Measurements from ENCODE around the gene NTNG2.

Gene NTNG2

GRCh38 chr9:132183134-132183533, 21.3 kb downstream of the NTNG2 start:
- H3K27ac ChIP-seq (ENCODE audit: low read length) = no peak overlapping the region
- H3K36me3 ChIP-seq (replicated peaks; ENCODE audit: insufficient read depth, low read length) = no peaks in the 10 kb centered on the region
- no peak for DNase-seq
- TF ChIP-seq CTCF (IDR thresholded peaks at IDR 0.05; ENCODE audit: low read length) (no peak), EZH2phosphoT487 (IDR thresholded peaks at IDR 0.05; ENCODE audit: low read length) (no peak), EZH2 (optimal IDR thresholded peaks at IDR 0.05; ENCODE audit: low read depth, low read length) (no peak)
- H3K27me3 ChIP-seq (replicated peaks; ENCODE audit: insufficient read depth, low read length) = peaks cover 97% of the 10 kb centered on the region
- no peaks in the 10 kb centered on the region for H3F3A ChIP-seq (ENCODE audit: insufficient read depth, low read length)
- H3K9me2 ChIP-seq (replicated peaks; ENCODE audit: insufficient read depth, low read length) = no peaks in the 10 kb centered on the region
- H4K20me1 ChIP-seq (ENCODE audit: insufficient read depth, low read length) = no peaks in the 10 kb centered on the region
- no peak overlapping the region for H2AFZ ChIP-seq (ENCODE audit: low read length)
- H3K4me3 ChIP-seq (ENCODE audit: low read length) = no peak overlapping the region
- H3K9ac ChIP-seq (ENCODE audit: low read length) = no peak overlapping the region
- H3K4me1 ChIP-seq (ENCODE audit: low read length) = no peaks in the 10 kb centered on the region
- no peaks in the 10 kb centered on the region for H3K79me2 ChIP-seq (ENCODE audit: low read length)
- no peaks in the 10 kb centered on the region for H3K9me3 ChIP-seq (replicated peaks; ENCODE audit: insufficient read depth, low read length)
- H3K4me2 ChIP-seq (ENCODE audit: low read depth, low read length) = no peak overlapping the region

GRCh38 chr9:132183715-132184114, 21.9 kb downstream of the NTNG2 start:
- H3F3A ChIP-seq (ENCODE audit: insufficient read depth, low read length) = no peaks in the 10 kb centered on the region
- no peak overlapping the region for H3K4me3 ChIP-seq (ENCODE audit: low read length)
- no peaks in the 10 kb centered on the region for H3K9me3 ChIP-seq (replicated peaks; ENCODE audit: insufficient read depth, low read length)
- no peak overlapping the region for H3K9ac ChIP-seq (ENCODE audit: low read length)
- H4K20me1 ChIP-seq (ENCODE audit: insufficient read depth, low read length) = no peaks in the 10 kb centered on the region
- H3K9me2 ChIP-seq (replicated peaks; ENCODE audit: insufficient read depth, low read length) = no peaks in the 10 kb centered on the region
- peaks cover 98% of the 10 kb centered on the region for H3K27me3 ChIP-seq (replicated peaks; ENCODE audit: insufficient read depth, low read length)
- no peaks in the 10 kb centered on the region for H3K4me1 ChIP-seq (ENCODE audit: low read length)
- H3K79me2 ChIP-seq (ENCODE audit: low read length) = no peaks in the 10 kb centered on the region
- H3K4me2 ChIP-seq (ENCODE audit: low read depth, low read length) = no peak overlapping the region
- no peak overlapping the region for H3K27ac ChIP-seq (ENCODE audit: low read length)
- H2AFZ ChIP-seq (ENCODE audit: low read length) = no peak overlapping the region
- no peak for DNase-seq
- no peaks in the 10 kb centered on the region for H3K36me3 ChIP-seq (replicated peaks; ENCODE audit: insufficient read depth, low read length)
- TF ChIP-seq EZH2 (optimal IDR thresholded peaks at IDR 0.05; ENCODE audit: low read depth, low read length) (no peak), CTCF (IDR thresholded peaks at IDR 0.05; ENCODE audit: low read length) (no peak), EZH2phosphoT487 (IDR thresholded peaks at IDR 0.05; ENCODE audit: low read length) (no peak)

DNA sequence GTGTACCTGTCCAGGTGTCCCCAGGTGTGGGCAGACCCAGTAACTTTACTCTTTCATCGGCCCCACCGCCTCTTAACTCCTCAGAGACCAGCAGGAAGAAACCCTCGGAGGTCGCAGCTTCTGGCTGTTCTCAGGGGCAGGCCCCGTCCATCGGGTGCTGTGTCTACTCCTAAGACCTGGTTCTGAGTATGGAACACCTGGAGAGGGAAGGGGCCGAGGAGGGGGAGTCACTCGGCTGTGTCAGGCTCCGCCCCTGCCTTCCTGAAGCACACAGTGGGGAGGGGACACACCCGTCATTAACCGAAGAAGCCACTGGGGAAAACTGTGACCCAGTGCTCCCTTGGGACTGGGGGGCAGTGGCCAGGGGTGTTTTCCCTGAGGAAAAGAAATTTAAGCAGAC, 22.3 kb downstream of the NTNG2 start:
- Histone ChIP-seq H3K27me3 (replicated peaks; ENCODE audit: insufficient read depth, low read length) (peaks cover 98% of the 10 kb centered on the region), H3K36me3 (replicated peaks; ENCODE audit: insufficient read depth, low read length) (no peaks in the 10 kb centered on the region), H3K9ac (ENCODE audit: low read length) (no peak overlapping the region), H3F3A (ENCODE audit: insufficient read depth, low read length) (no peaks in the 10 kb centered on the region), H3K4me1 (ENCODE audit: low read length) (no peaks in the 10 kb centered on the region), H3K4me2 (ENCODE audit: low read depth, low read length) (no peak overlapping the region), H4K20me1 (ENCODE audit: insufficient read depth, low read length) (no peaks in the 10 kb centered on the region), H3K9me3 (replicated peaks; ENCODE audit: insufficient read depth, low read length) (no peaks in the 10 kb centered on the region), H3K9me2 (replicated peaks; ENCODE audit: insufficient read depth, low read length) (no peaks in the 10 kb centered on the region), H3K4me3 (ENCODE audit: low read length) (no peak overlapping the region), H2AFZ (ENCODE audit: low read length) (no peak overlapping the region), H3K79me2 (ENCODE audit: low read length) (no peaks in the 10 kb centered on the region), H3K27ac (ENCODE audit: low read length) (no peak overlapping the region)
- DNase-seq = no peak
- TF ChIP-seq EZH2 (optimal IDR thresholded peaks at IDR 0.05; ENCODE audit: low read depth, low read length) = no peak
- no peak for TF ChIP-seq CTCF (IDR thresholded peaks at IDR 0.05; ENCODE audit: low read length)
- no peak for TF ChIP-seq EZH2phosphoT487 (IDR thresholded peaks at IDR 0.05; ENCODE audit: low read length)
